Ascending aorta (tissue), 2 donors: ENCODE data around the gene CALHM3. TPM values are rescaled to one million over a fixed set of nuclear protein-coding genes. Genes with fewer than 3 reads are reported as not detected.
"Not testable (repeated sequence)": the region's sequence is repeated elsewhere in the genome, so short reads cannot be mapped to it uniquely, and the experiment has no call there.

ENCODE experiments used
- DNase-seq, 2 donors: peaks; one replicate each; pipeline ENCODE4 v3.0.0-alpha.2; 2019; ENCODE audit warnings: low spot score in 2 of 2
- H3K27ac ChIP-seq, 2 donors: fragments of 200-600 bp; sonication (generic); one replicate each; pipeline ENCODE4 v1.5.1; 2016 to 2017; ENCODE audit warnings: mild to moderate bottlenecking in 1 of 2
- H3K27me3 ChIP-seq: fragments of 200-600 bp; sonication (generic); one replicate; pipeline ENCODE4 v1.5.1; 2017
- H3K36me3 ChIP-seq, 2 donors: fragments of 200-600 bp; sonication (generic); one replicate each; pipeline ENCODE4 v1.5.1; 2016
- H3K4me1 ChIP-seq, 2 donors: fragments of 200-600 bp; sonication (generic); one replicate each; pipeline ENCODE4 v1.5.1; 2016 to 2017; ENCODE audit warnings: mild to moderate bottlenecking in 1 of 2
- H3K4me3 ChIP-seq, 2 donors: fragments of 200-600 bp; sonication (generic); one replicate each; pipeline ENCODE4 v1.5.1; 2016 to 2017; ENCODE audit warnings: mild to moderate bottlenecking in 1 of 2
- H3K9me3 ChIP-seq, 2 donors: fragments of 200-600 bp; sonication (generic); one replicate each; pipeline ENCODE4 v1.5.1; 2016
- CTCF ChIP-seq, 3 experiments: fragments of 200-600 bp in 2 of 3; fragments of 450-650 bp in 1 of 3; sonication (generic) in 2 of 3; IDR thresholded peaks; one replicate each; pipeline ENCODE4 v1.5.1; 2016 to 2019; ENCODE audit warnings: antibody characterized with exemption in 3 of 3, mild to moderate bottlenecking in 1 of 3, moderate library complexity in 1 of 3
- intact Hi-C: fragments of 100-400 bp; cut with DNase I; formaldehyde crosslinking; loops from one replicate; pipeline ENCODE4 v1.15.1; 2023
- total RNA-seq: library from RNA; depleted of rRNA; stranded (reverse); fragments of >200 nt; gene quantifications from one replicate; pipeline ENCODE4 v1.1.0, GENCODE V29; 2016

Gene CALHM3
- total RNA-seq, 1 donor from 2014 or later = not detected

- Histone ChIP-seq H3K9me3 (no peaks in the 10 kb centered on the region), H3K27me3 (peaks cover 16% of the 10 kb centered on the region), H3K4me1 (no peaks in the 10 kb centered on the region), H3K36me3 (no peaks in the 10 kb centered on the region), H3K4me3 (no peak overlapping the region), H3K27ac (no peak overlapping the region)
- TF ChIP-seq CTCF (IDR thresholded peaks at IDR 0.05) = no peak
- intact Hi-C loops = no loop called here
- no peak for DNase-seq
These were observed 12.8 kb upstream of the CALHM3 start for GRCh38 chr10:103491729-103492364.

GRCh38 chr10:103490986-103491314, 11.9 kb upstream of the CALHM3 start:
- DNase-seq = no peak
- Histone ChIP-seq H3K4me1 (no peaks in the 10 kb centered on the region), H3K4me3 (no peak overlapping the region), H3K9me3 (no peaks in the 10 kb centered on the region), H3K27me3 (peaks cover 16% of the 10 kb centered on the region), H3K27ac (no peak overlapping the region), H3K36me3 (no peaks in the 10 kb centered on the region)
- intact Hi-C loops = no loop called here
- TF ChIP-seq CTCF (IDR thresholded peaks at IDR 0.05) = no peak

- Histone ChIP-seq H3K4me3 (no peak overlapping the region), H3K27me3 (no peaks in the 10 kb centered on the region), H3K4me1 (no peaks in the 10 kb centered on the region), H3K36me3 (no peaks in the 10 kb centered on the region), H3K9me3 (no peaks in the 10 kb centered on the region), H3K27ac (no peak overlapping the region)
- no peak for DNase-seq
- no peak for TF ChIP-seq CTCF (IDR thresholded peaks at IDR 0.05)
- intact Hi-C loops = no loop called here
These were observed 8.3 kb upstream of the CALHM3 start for GRCh38 chr10:103487410-103487708.

- not testable (repeated sequence) for DNase-seq, H3K9me3 ChIP-seq, H3K36me3 ChIP-seq, H3K27ac ChIP-seq, H3K4me3 ChIP-seq, H3K27me3 ChIP-seq, H3K4me1 ChIP-seq
- intact Hi-C loops = loop anchor here (1.0 kb wide), 1 partner anchor 70 kb away; no protein-coding TSS in a partner anchor
These were observed 7.8 kb upstream of the CALHM3 start for GRCh38 chr10:103486635-103487409.

GRCh38 chr10:103481974-103482531, 3.0 kb upstream of the CALHM3 start:
- no peak for DNase-seq
- H3K36me3 ChIP-seq = no peaks in the 10 kb centered on the region
- H3K9me3 ChIP-seq = no peaks in the 10 kb centered on the region
- H3K27me3 ChIP-seq = no peaks in the 10 kb centered on the region
- H3K4me1 ChIP-seq = no peaks in the 10 kb centered on the region
- no peak overlapping the region for H3K4me3 ChIP-seq
- peak; percentile 59 to 70 (median 59) for TF ChIP-seq CTCF (IDR thresholded peaks at IDR 0.05)
- H3K27ac ChIP-seq = no peak overlapping the region
- intact Hi-C loops = loop anchor here (1.0 kb wide), 2 partner anchors 30 to 65 kb away; partner anchors contain the start of gene CALHM2

GRCh38 chr10:103480521-103480920, 1.5 kb upstream of the CALHM3 start:
- intact Hi-C loops = no loop called here
- Histone ChIP-seq H3K36me3 (no peaks in the 10 kb centered on the region), H3K4me1 (no peaks in the 10 kb centered on the region), H3K27me3 (no peaks in the 10 kb centered on the region), H3K4me3 (no peak overlapping the region), H3K27ac (no peak overlapping the region), H3K9me3 (no peaks in the 10 kb centered on the region)
- TF ChIP-seq CTCF (IDR thresholded peaks at IDR 0.05) = no peak
- DNase-seq = no peak
